Central memory CD8-positive, alpha-beta T cell (primary cell): ENCODE results near the gene CRTC2.
A peak's percentile ranks its signal among the peaks of the same experiment; 100 is the strongest.
"Not testable (repeated sequence)": the region's sequence is repeated elsewhere in the genome, so short reads cannot be mapped to it uniquely, and the experiment has no call there.

ENCODE experiments used
- ATAC-seq: fragments of 150-1000 bp; cut with Tn5 transposase; replicated peaks from 2 replicates; pipeline ENCODE4 v1.10.0; 2022; ENCODE audit warnings: mild to moderate bottlenecking, moderate FRiP score, moderate number of reproducible peaks; ENCODE audit not compliant: poor library complexity, severe bottlenecking; ENCODE audit errors: extremely low read depth
- DNase-seq, 2 donors: peaks; one replicate each; pipeline ENCODE4 v3.0.0; 2021; ENCODE audit warnings: low spot score in 2 of 2
- H3K27ac Mint-ChIP-seq: one replicate; pipeline ENCODE4 v1.8.0; 2022; ENCODE audit warnings: low read depth, mild to moderate bottlenecking, moderate library complexity, mixed read lengths
- H3K27me3 Mint-ChIP-seq: one replicate; pipeline ENCODE4 v1.8.0; 2022; ENCODE audit warnings: mixed read lengths
- H3K36me3 Mint-ChIP-seq: one replicate; pipeline ENCODE4 v1.8.0; 2022; ENCODE audit warnings: mild to moderate bottlenecking, moderate library complexity, mixed read lengths; ENCODE audit not compliant: insufficient read depth
- H3K4me1 Mint-ChIP-seq: one replicate; pipeline ENCODE4 v1.8.0; 2022; ENCODE audit warnings: mixed read lengths
- H3K4me3 Mint-ChIP-seq: one replicate; pipeline ENCODE4 v1.8.0; 2022; ENCODE audit warnings: mild to moderate bottlenecking, moderate library complexity, mixed read lengths
- H3K9me3 Mint-ChIP-seq: one replicate; pipeline ENCODE4 v1.8.0; 2022; ENCODE audit warnings: mixed read lengths

The CRTC2 gene

GRCh38 chr1:153958111-153958960, at the start of gene CRTC2:
Gene CRTC2, minus strand, starts transcription at chr1:153958612. Its CDS starts 115 bp downstream, at chr1:153958497.
- peaks cover 63% of the 10 kb centered on the region for H3K4me1 Mint-ChIP-seq
- H3K4me3 Mint-ChIP-seq = peak within 1 kb of the TSS; percentile 94
- H3K27ac Mint-ChIP-seq = peak within 1 kb of the TSS; percentile 78
- peaks cover 15% of the 10 kb centered on the region for H3K36me3 Mint-ChIP-seq
- H3K27me3 Mint-ChIP-seq = no peaks in the 10 kb centered on the region
- no peaks in the 10 kb centered on the region for H3K9me3 Mint-ChIP-seq
- peak; percentile 94 for ATAC-seq
- DNase-seq = peak; percentile 91 to 95

GRCh38 chr1:154006136-154006535, 47.7 kb upstream of the CRTC2 start:
- H3K4me3 Mint-ChIP-seq = no peak overlapping the region
- H3K9me3 Mint-ChIP-seq = no peaks in the 10 kb centered on the region
- ATAC-seq (no peak), DNase-seq (no peak)
- no peaks in the 10 kb centered on the region for H3K36me3 Mint-ChIP-seq
- no peaks in the 10 kb centered on the region for H3K4me1 Mint-ChIP-seq
- H3K27ac Mint-ChIP-seq = no peak overlapping the region
- no peaks in the 10 kb centered on the region for H3K27me3 Mint-ChIP-seq

- Mint-ChIP-seq H3K9me3 (no peaks in the 10 kb centered on the region), H3K27me3 (no peaks in the 10 kb centered on the region), H3K4me3 (no peak overlapping the region), H3K36me3 (peaks cover 7% of the 10 kb centered on the region), H3K27ac (no peak overlapping the region), H3K4me1 (peaks cover 4% of the 10 kb centered on the region)
- ATAC-seq (no peak), DNase-seq (no peak)
Observed at GRCh38 chr1:154000420-154000819, 42.0 kb upstream of the CRTC2 start.

GRCh38 chr1:153996882-153997281, 38.5 kb upstream of the CRTC2 start:
- H3K27ac Mint-ChIP-seq = peak overlapping the region; percentile 29
- DNase-seq, H3K27me3 Mint-ChIP-seq, H3K4me3 Mint-ChIP-seq, ATAC-seq, H3K9me3 Mint-ChIP-seq: not testable (repeated sequence)
- peaks cover 34% of the 10 kb centered on the region for H3K36me3 Mint-ChIP-seq
- peaks cover 22% of the 10 kb centered on the region for H3K4me1 Mint-ChIP-seq

- no peaks in the 10 kb centered on the region for H3K27me3 Mint-ChIP-seq
- no peak overlapping the region for H3K4me3 Mint-ChIP-seq
- H3K27ac Mint-ChIP-seq = peak overlapping the region; percentile 59
Observed at GRCh38 chr1:153995640-153996039, 37.2 kb upstream of the CRTC2 start.

GRCh38 chr1:153995202-153995601, 36.8 kb upstream of the CRTC2 start:
- no peak overlapping the region for H3K4me3 Mint-ChIP-seq
- peaks cover 39% of the 10 kb centered on the region for H3K4me1 Mint-ChIP-seq
- DNase-seq (no peak), ATAC-seq (no peak)
- H3K36me3 Mint-ChIP-seq = peaks cover 50% of the 10 kb centered on the region
- H3K9me3 Mint-ChIP-seq = no peaks in the 10 kb centered on the region
- no peaks in the 10 kb centered on the region for H3K27me3 Mint-ChIP-seq
- H3K27ac Mint-ChIP-seq = peak overlapping the region; percentile 59

More at GRCh38 chr1:153995640-153996039, 37.2 kb upstream of the CRTC2 start:
- ATAC-seq = no peak
- DNase-seq = no peak
- Mint-ChIP-seq H3K9me3 (no peaks in the 10 kb centered on the region), H3K36me3 (peaks cover 46% of the 10 kb centered on the region), H3K4me1 (peaks cover 34% of the 10 kb centered on the region)

- H3K36me3 Mint-ChIP-seq = peaks cover 51% of the 10 kb centered on the region
- H3K4me1 Mint-ChIP-seq = peaks cover 50% of the 10 kb centered on the region
- H3K4me3 Mint-ChIP-seq = peak overlapping the region; percentile 97
- peak overlapping the region; percentile 99 for H3K27ac Mint-ChIP-seq
- no peak for DNase-seq
- no peaks in the 10 kb centered on the region for H3K9me3 Mint-ChIP-seq
- no peaks in the 10 kb centered on the region for H3K27me3 Mint-ChIP-seq
- ATAC-seq = no peak
Observed at GRCh38 chr1:153991806-153992205, 33.4 kb upstream of the CRTC2 start.

GRCh38 chr1:153991151-153991630, 32.8 kb upstream of the CRTC2 start:
- peaks cover 51% of the 10 kb centered on the region for H3K36me3 Mint-ChIP-seq
- ATAC-seq (no peak), DNase-seq (no peak)
- no peaks in the 10 kb centered on the region for H3K9me3 Mint-ChIP-seq
- H3K27me3 Mint-ChIP-seq = no peaks in the 10 kb centered on the region
- peaks cover 55% of the 10 kb centered on the region for H3K4me1 Mint-ChIP-seq
- peak overlapping the region; percentile 99 for H3K27ac Mint-ChIP-seq
- peak overlapping the region; percentile 97 for H3K4me3 Mint-ChIP-seq

- Mint-ChIP-seq H3K27me3 (no peaks in the 10 kb centered on the region), H3K27ac (peak within 1 kb of the TSS; percentile 99), H3K36me3 (peaks cover 49% of the 10 kb centered on the region), H3K4me1 (peaks cover 57% of the 10 kb centered on the region), H3K9me3 (no peaks in the 10 kb centered on the region), H3K4me3 (peak within 1 kb of the TSS; percentile 97)
- ATAC-seq = peak; percentile 90
- peak; percentile 76 to 88 for DNase-seq
Observed at GRCh38 chr1:153990468-153991150, 32.2 kb upstream of the CRTC2 start, which contains the start of gene RPS27. Gene RPS27, plus strand, starts transcription at chr1:153990762. Its CDS starts 35 bp downstream, at chr1:153990797.

- Mint-ChIP-seq H3K27ac (peak overlapping the region; percentile 88), H3K36me3 (peaks cover 28% of the 10 kb centered on the region), H3K27me3 (no peaks in the 10 kb centered on the region), H3K4me1 (peaks cover 45% of the 10 kb centered on the region), H3K4me3 (no peak overlapping the region), H3K9me3 (no peaks in the 10 kb centered on the region)
- DNase-seq (no peak), ATAC-seq (no peak)
Observed at GRCh38 chr1:153987621-153988020, 29.2 kb upstream of the CRTC2 start.

GRCh38 chr1:153985941-153986761, 27.7 kb upstream of the CRTC2 start, which contains the start of gene RAB13:
Gene RAB13, minus strand, starts transcription at chr1:153986339. Its CDS starts 103 bp downstream, at chr1:153986236.
- Mint-ChIP-seq H3K4me1 (peaks cover 32% of the 10 kb centered on the region), H3K9me3 (no peaks in the 10 kb centered on the region), H3K27me3 (no peaks in the 10 kb centered on the region), H3K27ac (peak within 1 kb of the TSS; percentile 88), H3K4me3 (peak within 1 kb of the TSS; percentile 12), H3K36me3 (peaks cover 13% of the 10 kb centered on the region)
- DNase-seq (no peak), ATAC-seq (no peak)

- H3K27ac Mint-ChIP-seq = no peak overlapping the region
- DNase-seq (no peak), ATAC-seq (no peak)
- H3K4me3 Mint-ChIP-seq = peak overlapping the region; percentile 12
- H3K4me1 Mint-ChIP-seq = peaks cover 25% of the 10 kb centered on the region
- no peaks in the 10 kb centered on the region for H3K27me3 Mint-ChIP-seq
- no peaks in the 10 kb centered on the region for H3K9me3 Mint-ChIP-seq
- H3K36me3 Mint-ChIP-seq = peaks cover 6% of the 10 kb centered on the region
Observed at GRCh38 chr1:153985341-153985912, 27.0 kb upstream of the CRTC2 start.
